Peyer's patch (tissue), 4 donors: ENCODE measurements around the gene UGCG.

Experiments used
- POLR2A ChIP-seq, 2 donors: fragments of 450-650 bp; IDR thresholded peaks; one replicate each; pipeline ENCODE4 v1.5.1; 2017; ENCODE audit warnings: antibody characterized with exemption in 2 of 2, mild to moderate bottlenecking in 2 of 2, moderate library complexity in 2 of 2
- TF ChIP-seq, protein P1 (sequence below), 6 experiments: fragments of 450-650 bp in 4 of 6; fragments of 200-600 bp in 2 of 6; sonication (generic) in 1 of 6; IDR thresholded peaks; one replicate each; pipeline ENCODE4 v1.5.1; 2017 to 2019; ENCODE audit warnings: antibody characterized with exemption in 6 of 6, mild to moderate bottlenecking in 3 of 6, moderate library complexity in 1 of 6

DNA sequence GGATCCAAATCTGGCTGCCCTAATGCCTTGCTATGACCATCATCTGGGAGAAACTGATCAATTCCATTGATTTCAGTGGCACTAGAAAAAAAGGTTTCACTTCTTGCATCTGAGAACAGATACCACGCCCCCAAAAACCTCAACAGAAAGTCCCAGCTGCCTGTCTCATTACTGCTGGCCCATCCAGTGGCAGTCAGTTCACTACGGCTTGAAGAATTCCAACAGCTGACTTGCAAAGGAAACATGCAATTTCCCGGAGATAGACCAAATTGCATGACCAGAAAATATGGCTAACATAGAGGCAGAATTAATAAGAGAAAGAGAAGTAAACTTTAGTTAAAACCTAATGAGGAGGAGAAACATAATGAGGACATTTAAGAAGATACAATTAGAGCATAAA is 48.6 kb downstream of the UGCG start:
- TF ChIP-seq, protein P1, sequence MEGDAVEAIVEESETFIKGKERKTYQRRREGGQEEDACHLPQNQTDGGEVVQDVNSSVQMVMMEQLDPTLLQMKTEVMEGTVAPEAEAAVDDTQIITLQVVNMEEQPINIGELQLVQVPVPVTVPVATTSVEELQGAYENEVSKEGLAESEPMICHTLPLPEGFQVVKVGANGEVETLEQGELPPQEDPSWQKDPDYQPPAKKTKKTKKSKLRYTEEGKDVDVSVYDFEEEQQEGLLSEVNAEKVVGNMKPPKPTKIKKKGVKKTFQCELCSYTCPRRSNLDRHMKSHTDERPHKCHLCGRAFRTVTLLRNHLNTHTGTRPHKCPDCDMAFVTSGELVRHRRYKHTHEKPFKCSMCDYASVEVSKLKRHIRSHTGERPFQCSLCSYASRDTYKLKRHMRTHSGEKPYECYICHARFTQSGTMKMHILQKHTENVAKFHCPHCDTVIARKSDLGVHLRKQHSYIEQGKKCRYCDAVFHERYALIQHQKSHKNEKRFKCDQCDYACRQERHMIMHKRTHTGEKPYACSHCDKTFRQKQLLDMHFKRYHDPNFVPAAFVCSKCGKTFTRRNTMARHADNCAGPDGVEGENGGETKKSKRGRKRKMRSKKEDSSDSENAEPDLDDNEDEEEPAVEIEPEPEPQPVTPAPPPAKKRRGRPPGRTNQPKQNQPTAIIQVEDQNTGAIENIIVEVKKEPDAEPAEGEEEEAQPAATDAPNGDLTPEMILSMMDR (IDR thresholded peaks at IDR 0.05), result no peak
- no peak for TF ChIP-seq POLR2A (IDR thresholded peaks at IDR 0.05)
